SK-N-SH (cell line): ENCODE measurements around the gene AGXT2. TPM values are rescaled to one million over a fixed set of nuclear protein-coding genes. Genes with fewer than 3 reads are reported as not detected.

Experiments used
- CTCF ChIA-PET: fragments of 300-600, 350-600 bp; formaldehyde crosslinking; extraction: SDS; loops from one replicate; lab custom pipeline; 2021; lab: Yijun Ruan, JAX
- POLR2A ChIA-PET: fragments of 350-600 bp; sonication (Branson Sonifier 250); formaldehyde crosslinking; extraction: SDS; loops from one replicate; lab custom pipeline; 2020; ENCODE audit warnings: antibody characterized with exemption, inconsistent platforms; lab: Yijun Ruan, JAX
- DNase-seq: peaks from one replicate; pipeline ENCODE4 v3.0.0; 2012
- H2AFZ ChIP-seq: fragments of 200-600 bp; sonication (generic); 2 replicates; pipeline ENCODE4 v1.8.1; 2016; ENCODE audit warnings: antibody characterized with exemption, mild to moderate bottlenecking, low read depth
- H3F3A ChIP-seq: fragments of 200-600 bp; sonication (generic); replicated peaks from 2 replicates; pipeline ENCODE3; 2016; ENCODE audit warnings: antibody characterized with exemption, mild to moderate bottlenecking; ENCODE audit not compliant: insufficient read depth
- H3K27ac ChIP-seq, 2 experiments: fragments of 200-500 bp in 1 of 2; fragments of 200-600 bp in 1 of 2; sonication (Bioruptor generic) in 1 of 2; sonication (generic), shearing (Covaris generic) in 1 of 2; 2 replicates each; pipeline versions ENCODE4 v1.5.1 to v1.6.1; 2014 to 2016; ENCODE audit warnings: low read depth in 2 of 2, inconsistent platforms in 1 of 2, low read length in 1 of 2, mild to moderate bottlenecking in 1 of 2, mixed read lengths in 1 of 2
- H3K27me3 ChIP-seq: fragments of 200-600 bp; sonication (generic), shearing (Covaris generic); 2 replicates; pipeline ENCODE4 v1.6.1; 2016; ENCODE audit warnings: mixed run types; ENCODE audit not compliant: insufficient read depth
- H3K36me3 ChIP-seq, 2 experiments: fragments of 200-500 bp in 1 of 2; fragments of 200-600 bp in 1 of 2; sonication (Bioruptor generic) in 1 of 2; sonication (generic) in 1 of 2; replicated peaks in 1 of 2; 2 replicates each; pipeline versions ENCODE3 to v1.5.1; 2014 to 2016; ENCODE audit warnings: low read length in 1 of 2, mild to moderate bottlenecking in 1 of 2; ENCODE audit not compliant: insufficient read depth in 2 of 2, control insufficient read depth in 1 of 2
- H3K4me1 ChIP-seq, 2 experiments: fragments of 200-500 bp in 1 of 2; fragments of 200-600 bp in 1 of 2; sonication (Bioruptor generic) in 1 of 2; sonication (generic), shearing (Covaris generic) in 1 of 2; 2 replicates each; pipeline versions ENCODE4 v1.5.1 to v1.6.1; 2014 to 2016; ENCODE audit warnings: low read depth in 1 of 2, low read length in 1 of 2, mixed run types in 1 of 2; ENCODE audit not compliant: insufficient read depth in 2 of 2, control insufficient read depth in 1 of 2
- H3K4me2 ChIP-seq: fragments of 200-600 bp; sonication (generic), shearing (Covaris generic); 2 replicates; pipeline ENCODE4 v1.6.1; 2017; ENCODE audit warnings: mixed run types
- H3K4me3 ChIP-seq, 2 experiments: fragments of 200-500 bp in 1 of 2; fragments of 200-600 bp in 1 of 2; sonication (Bioruptor generic) in 1 of 2; sonication (generic), shearing (Covaris generic) in 1 of 2; 2 replicates each; pipeline versions ENCODE4 v1.5.1 to v1.8.1; 2014 to 2016; ENCODE audit warnings: low read depth in 2 of 2, inconsistent platforms in 1 of 2, low read length in 1 of 2, mild to moderate bottlenecking in 1 of 2, mixed read lengths in 1 of 2, moderate library complexity in 1 of 2
- H3K79me2 ChIP-seq: fragments of 200-600 bp; sonication (generic); 2 replicates; pipeline ENCODE4 v1.8.1; 2017; ENCODE audit warnings: mild to moderate bottlenecking; ENCODE audit not compliant: insufficient read depth
- H3K9ac ChIP-seq: fragments of 200-600 bp; sonication (generic); 2 replicates; pipeline ENCODE4 v1.6.1; 2017; ENCODE audit warnings: mixed run types
- H3K9me2 ChIP-seq: fragments of 200-600 bp; sonication (generic); 2 replicates; pipeline ENCODE4 v1.6.1; 2017; ENCODE audit warnings: mixed run types
- H3K9me3 ChIP-seq: fragments of 200-600 bp; sonication (generic); 2 replicates; pipeline ENCODE4 v1.6.1; 2017; ENCODE audit warnings: mixed run types, mild to moderate bottlenecking, moderate library complexity
- H4K20me1 ChIP-seq: fragments of 200-600 bp; sonication (generic); 2 replicates; pipeline ENCODE4 v1.6.1; 2017; ENCODE audit warnings: mild to moderate bottlenecking, mixed run types; ENCODE audit not compliant: insufficient read depth
- CHD2 ChIP-seq: fragments of 150-350 bp; IDR thresholded peaks from 2 replicates; pipeline ENCODE4 v1.6.1; 2018; ENCODE audit warnings: low read length; ENCODE audit not compliant: partially characterized antibody
- ELF1 ChIP-seq: IDR thresholded peaks from 2 replicates; pipeline ENCODE4 v1.4.0; 2012
- EP300 ChIP-seq, 2 experiments: IDR thresholded peaks; 2 replicates each; pipeline versions ENCODE4 v1.4.0 to v1.6.1; 2012; ENCODE audit warnings: borderline replicate concordance in 1 of 2, low read depth in 1 of 2, low read length in 1 of 2
- FOXJ3 ChIP-seq: sonication (generic); formaldehyde crosslinking; IDR thresholded peaks from 2 replicates; pipeline ENCODE4 v1.5.1; 2020; ENCODE audit warnings: mild to moderate bottlenecking, missing genetic modification reagents
- FOXM1 ChIP-seq: IDR thresholded peaks from 2 replicates; pipeline ENCODE4 v1.4.0; 2012; ENCODE audit warnings: low read depth, mild to moderate bottlenecking
- GABPA ChIP-seq: IDR thresholded peaks from 2 replicates; pipeline ENCODE4 v1.4.0; 2012; ENCODE audit warnings: low read depth, mild to moderate bottlenecking
- GATA2 ChIP-seq: sonication (generic); formaldehyde crosslinking; IDR thresholded peaks from 2 replicates; pipeline ENCODE4 v1.5.0; 2020; ENCODE audit warnings: mild to moderate bottlenecking, missing genetic modification reagents
- JUND ChIP-seq: IDR thresholded peaks from 2 replicates; pipeline ENCODE4 v1.4.0; 2012
- MXI1 ChIP-seq: IDR thresholded peaks from 2 replicates; pipeline ENCODE4 v1.6.1; 2012; ENCODE audit warnings: mild to moderate bottlenecking, low read depth, low read length, improper control_type of control experiment
- RCOR1 ChIP-seq: fragments of 150-350 bp; IDR thresholded peaks from 2 replicates; pipeline ENCODE4 v1.6.1; 2017; ENCODE audit warnings: antibody characterized with exemption, low read length
- SMC3 ChIP-seq: IDR thresholded peaks from 2 replicates; pipeline ENCODE4 v1.6.1; 2012; ENCODE audit warnings: low read depth, low read length, improper control_type of control experiment
- TEAD4 ChIP-seq: IDR thresholded peaks from 2 replicates; pipeline ENCODE4 v1.4.0; 2012; ENCODE audit warnings: mild to moderate bottlenecking, borderline replicate concordance; ENCODE audit not compliant: insufficient read depth
- USF2 ChIP-seq: fragments of 150-350 bp; IDR thresholded peaks from 2 replicates; pipeline ENCODE4 v1.6.1; 2017; ENCODE audit warnings: antibody characterized with exemption, low read length, low read depth, borderline replicate concordance
- YY1 ChIP-seq: IDR thresholded peaks from 2 replicates; pipeline ENCODE4 v1.4.0; 2012; ENCODE audit warnings: low read depth, mild to moderate bottlenecking
- WGBS: methylation state at CpG from one replicate; pipeline ENCODE4 v1.1.6; 2017; ENCODE audit warnings: low lambda C conversion rate; 5-methylcytosine and 5-hydroxymethylcytosine counted together
- polyA plus RNA-seq, 3 experiments: library from polyadenylated mRNA; depleted of rRNA; stranded (reverse); fragments of >200 nt; gene quantifications; 2 replicates each; pipeline ENCODE4 v1.2.3, GENCODE V29; 2012
- TF ChIP-seq, protein P1 (sequence below): IDR thresholded peaks from 2 replicates; pipeline ENCODE4 v1.6.1; 2012; ENCODE audit warnings: mild to moderate bottlenecking, low read depth, low read length, moderate library complexity
- TF ChIP-seq, protein P2 (sequence below): fragments of 150-350 bp; IDR thresholded peaks from 2 replicates; pipeline ENCODE4 v1.6.1; 2016; ENCODE audit warnings: mild to moderate bottlenecking, low read depth, low read length

The AGXT2 gene
- polyA plus RNA-seq, 1 of the 3 experiments (the other 2 are of a cell fraction), result not detected

- Histone ChIP-seq H4K20me1 (no peaks in the 10 kb centered on the region), H3K4me1 (no peaks in the 10 kb centered on the region), H3K27me3 (no peaks in the 10 kb centered on the region), H3K4me3 (no peak overlapping the region), H3K4me2 (no peak overlapping the region), H3K9ac (no peak overlapping the region), H3K36me3 (no peaks in the 10 kb centered on the region), H3F3A (no peaks in the 10 kb centered on the region), H3K79me2 (no peaks in the 10 kb centered on the region)
- 0% methylated on average over 1 of the region's 1 CpG for WGBS
- POLR2A ChIA-PET, result no interaction called here
- TF ChIP-seq, protein P1, sequence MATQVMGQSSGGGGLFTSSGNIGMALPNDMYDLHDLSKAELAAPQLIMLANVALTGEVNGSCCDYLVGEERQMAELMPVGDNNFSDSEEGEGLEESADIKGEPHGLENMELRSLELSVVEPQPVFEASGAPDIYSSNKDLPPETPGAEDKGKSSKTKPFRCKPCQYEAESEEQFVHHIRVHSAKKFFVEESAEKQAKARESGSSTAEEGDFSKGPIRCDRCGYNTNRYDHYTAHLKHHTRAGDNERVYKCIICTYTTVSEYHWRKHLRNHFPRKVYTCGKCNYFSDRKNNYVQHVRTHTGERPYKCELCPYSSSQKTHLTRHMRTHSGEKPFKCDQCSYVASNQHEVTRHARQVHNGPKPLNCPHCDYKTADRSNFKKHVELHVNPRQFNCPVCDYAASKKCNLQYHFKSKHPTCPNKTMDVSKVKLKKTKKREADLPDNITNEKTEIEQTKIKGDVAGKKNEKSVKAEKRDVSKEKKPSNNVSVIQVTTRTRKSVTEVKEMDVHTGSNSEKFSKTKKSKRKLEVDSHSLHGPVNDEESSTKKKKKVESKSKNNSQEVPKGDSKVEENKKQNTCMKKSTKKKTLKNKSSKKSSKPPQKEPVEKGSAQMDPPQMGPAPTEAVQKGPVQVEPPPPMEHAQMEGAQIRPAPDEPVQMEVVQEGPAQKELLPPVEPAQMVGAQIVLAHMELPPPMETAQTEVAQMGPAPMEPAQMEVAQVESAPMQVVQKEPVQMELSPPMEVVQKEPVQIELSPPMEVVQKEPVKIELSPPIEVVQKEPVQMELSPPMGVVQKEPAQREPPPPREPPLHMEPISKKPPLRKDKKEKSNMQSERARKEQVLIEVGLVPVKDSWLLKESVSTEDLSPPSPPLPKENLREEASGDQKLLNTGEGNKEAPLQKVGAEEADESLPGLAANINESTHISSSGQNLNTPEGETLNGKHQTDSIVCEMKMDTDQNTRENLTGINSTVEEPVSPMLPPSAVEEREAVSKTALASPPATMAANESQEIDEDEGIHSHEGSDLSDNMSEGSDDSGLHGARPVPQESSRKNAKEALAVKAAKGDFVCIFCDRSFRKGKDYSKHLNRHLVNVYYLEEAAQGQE, result no peak
- TF ChIP-seq, all 33 proteins: peak for 0
- Histone ChIP-seq H3K27ac (no peak overlapping the region), H2AFZ (no peak overlapping the region), H3K9me3 (peaks cover 22% of the 10 kb centered on the region), H3K9me2 (no peaks in the 10 kb centered on the region)
- CTCF ChIA-PET, result no interaction called here
- DNase-seq, result no peak
Measured at GRCh38 chr5:34986965-34987364, 60.8 kb downstream of the AGXT2 start.

GRCh38 chr5:34982823-34983222, 64.9 kb downstream of the AGXT2 start:
- TF ChIP-seq, protein P2, sequence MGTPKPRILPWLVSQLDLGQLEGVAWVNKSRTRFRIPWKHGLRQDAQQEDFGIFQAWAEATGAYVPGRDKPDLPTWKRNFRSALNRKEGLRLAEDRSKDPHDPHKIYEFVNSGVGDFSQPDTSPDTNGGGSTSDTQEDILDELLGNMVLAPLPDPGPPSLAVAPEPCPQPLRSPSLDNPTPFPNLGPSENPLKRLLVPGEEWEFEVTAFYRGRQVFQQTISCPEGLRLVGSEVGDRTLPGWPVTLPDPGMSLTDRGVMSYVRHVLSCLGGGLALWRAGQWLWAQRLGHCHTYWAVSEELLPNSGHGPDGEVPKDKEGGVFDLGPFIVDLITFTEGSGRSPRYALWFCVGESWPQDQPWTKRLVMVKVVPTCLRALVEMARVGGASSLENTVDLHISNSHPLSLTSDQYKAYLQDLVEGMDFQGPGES, result no peak
- TF ChIP-seq FOXJ3 (CRISPR knock-in tag), result no peak
- no peak for TF ChIP-seq SMC3
- TF ChIP-seq JUND, result no peak
- TF ChIP-seq TEAD4, result no peak
- TF ChIP-seq ELF1, result no peak
- TF ChIP-seq USF2, result no peak
- TF ChIP-seq, protein P1, result no peak
- no peak for TF ChIP-seq GABPA
- TF ChIP-seq CHD2, result no peak
- TF ChIP-seq FOXM1, result no peak
- TF ChIP-seq MXI1, result no peak
- no peak for TF ChIP-seq YY1
- no peak for TF ChIP-seq RCOR1
- TF ChIP-seq GATA2 (CRISPR knock-in tag), result no peak
- no peak for TF ChIP-seq EP300 (IDR thresholded peaks at IDR 0.05; ENCODE audit: borderline replicate concordance in 1 of 2, low read depth in 1 of 2, low read length in 1 of 2)
- Histone ChIP-seq H4K20me1 (no peaks in the 10 kb centered on the region), H3K36me3 (no peaks in the 10 kb centered on the region), H3K9me2 (no peaks in the 10 kb centered on the region), H3K27ac (no peak overlapping the region), H3K9ac (no peak overlapping the region), H3F3A (no peaks in the 10 kb centered on the region), H2AFZ (no peak overlapping the region), H3K9me3 (peaks cover 22% of the 10 kb centered on the region), H3K4me1 (no peaks in the 10 kb centered on the region), H3K79me2 (no peaks in the 10 kb centered on the region), H3K27me3 (no peaks in the 10 kb centered on the region; the same call in 1 of the 2 replicates), H3K4me3 (no peak overlapping the region), H3K4me2 (no peak overlapping the region)
- ChIA-PET CTCF (interaction anchor here (1.1 kb wide), 1 partner anchor 21 kb away, joined by 3 read pairs; no protein-coding TSS in a partner anchor), POLR2A (no interaction called here)
- DNase-seq, result no peak
- 6% methylated on average over 4 of the region's 4 CpGs for WGBS
